ENCODE results near the gene RASA3. TPM values are rescaled to one million over a fixed set of nuclear protein-coding genes. Genes with fewer than 3 reads are reported as not detected.

The RASA3 gene
- total RNA-seq, 1 donor from 2014 or later: 84.2 TPM

GRCh38 chr13:114155926-114156883 is 23.8 kb upstream of the RASA3 start:
- intact Hi-C loops (cut with micrococcal nuclease): no loop called here

DNA sequence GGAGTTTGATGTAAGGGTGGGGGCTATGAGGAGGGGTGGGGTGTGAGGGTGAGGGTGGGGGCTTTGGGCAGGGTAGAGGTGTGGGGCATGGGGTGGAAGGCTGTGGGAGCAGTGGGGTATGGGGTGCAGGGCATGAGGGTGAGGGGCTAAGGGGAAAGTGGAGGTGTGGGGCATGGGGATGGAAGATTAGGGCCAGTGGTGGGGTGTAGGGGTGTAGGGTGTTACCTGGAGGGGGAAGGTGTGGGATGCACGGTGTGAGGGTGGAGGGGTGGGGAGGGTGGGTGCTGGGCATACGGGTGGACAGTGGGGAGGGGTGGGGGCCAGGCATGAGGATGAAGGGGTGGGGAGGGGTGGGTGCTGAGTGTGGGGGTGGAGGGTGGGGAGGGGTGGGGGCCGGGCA is 22.9 kb upstream of the RASA3 start:
- intact Hi-C loops (cut with micrococcal nuclease): no loop called here

DNA sequence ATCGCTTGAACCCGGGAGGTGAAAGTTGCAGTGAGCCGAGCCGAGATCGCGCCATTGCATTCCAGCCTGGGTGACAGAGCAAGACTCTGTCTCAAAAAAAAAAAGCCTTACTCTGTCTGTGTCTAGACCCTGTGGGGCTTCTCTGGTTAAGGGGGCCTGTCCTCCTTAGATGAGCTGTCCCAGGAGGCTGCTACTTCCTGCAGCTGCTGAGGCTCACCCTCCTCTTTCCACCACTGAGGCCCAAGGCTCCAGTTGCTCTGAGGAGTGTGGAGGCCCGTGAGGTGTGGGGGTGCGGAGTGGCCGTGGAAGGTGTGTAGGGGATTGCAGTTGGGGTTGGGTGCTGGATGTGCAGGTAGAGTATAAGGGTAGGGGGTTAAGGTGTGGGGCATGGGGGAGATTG is 22.1 kb upstream of the RASA3 start:
- intact Hi-C loops (cut with micrococcal nuclease): no loop called here

- intact Hi-C loops (cut with micrococcal nuclease): no loop called here
These were observed 21.2 kb upstream of the RASA3 start for GRCh38 chr13:114153485-114154080.

DNA sequence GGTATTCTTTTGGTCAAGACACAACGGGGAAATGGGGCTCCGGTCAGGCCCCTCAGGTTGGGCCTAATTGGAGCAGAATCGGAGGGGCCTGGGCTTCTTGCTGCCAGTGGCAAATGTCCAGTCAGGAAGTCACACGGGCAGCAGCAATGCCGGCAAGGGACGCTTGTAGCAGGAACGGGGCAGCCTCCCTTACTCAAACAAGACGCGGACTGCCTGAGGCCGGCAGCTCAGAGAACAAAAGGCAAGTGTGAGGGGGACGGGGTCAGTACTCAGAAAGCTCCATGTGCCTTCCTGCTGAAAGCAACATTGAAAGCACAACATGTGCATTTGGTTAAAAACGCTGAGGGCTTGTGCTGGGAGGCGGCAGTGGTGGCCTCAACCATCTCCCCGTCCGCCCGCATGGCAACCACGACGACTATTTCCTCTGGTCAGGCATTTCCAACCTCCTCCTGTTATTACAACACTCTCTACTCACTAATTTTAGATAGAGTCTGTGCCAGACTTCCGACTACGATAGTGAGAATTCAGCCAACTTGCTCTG is 20.5 kb upstream of the RASA3 start:
- intact Hi-C loops (cut with micrococcal nuclease): no loop called here

DNA sequence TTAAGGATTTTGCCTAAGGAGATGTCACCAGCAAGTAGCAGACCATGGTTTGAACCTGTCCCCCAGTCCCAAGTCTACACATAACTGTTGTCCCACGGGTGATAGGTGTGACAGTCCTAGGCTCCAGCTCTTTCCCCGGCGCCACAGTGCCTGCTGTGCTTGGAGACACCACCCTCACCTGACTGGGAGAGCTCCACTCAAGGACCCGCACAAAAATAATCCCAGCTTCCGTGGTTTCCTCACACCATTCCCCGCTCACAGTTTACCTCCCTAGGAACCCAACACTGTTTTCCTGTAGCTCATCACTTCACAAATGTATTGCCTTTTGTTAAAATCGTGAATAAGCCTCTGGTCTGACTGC is 19.8 kb upstream of the RASA3 start:
- intact Hi-C loops (cut with micrococcal nuclease): no loop called here

- intact Hi-C loops (cut with micrococcal nuclease): no loop called here
These were observed 19.3 kb upstream of the RASA3 start for GRCh38 chr13:114151565-114152284.

- intact Hi-C loops (cut with micrococcal nuclease): no loop called here
These were observed 18.6 kb upstream of the RASA3 start for GRCh38 chr13:114151031-114151430.

DNA sequence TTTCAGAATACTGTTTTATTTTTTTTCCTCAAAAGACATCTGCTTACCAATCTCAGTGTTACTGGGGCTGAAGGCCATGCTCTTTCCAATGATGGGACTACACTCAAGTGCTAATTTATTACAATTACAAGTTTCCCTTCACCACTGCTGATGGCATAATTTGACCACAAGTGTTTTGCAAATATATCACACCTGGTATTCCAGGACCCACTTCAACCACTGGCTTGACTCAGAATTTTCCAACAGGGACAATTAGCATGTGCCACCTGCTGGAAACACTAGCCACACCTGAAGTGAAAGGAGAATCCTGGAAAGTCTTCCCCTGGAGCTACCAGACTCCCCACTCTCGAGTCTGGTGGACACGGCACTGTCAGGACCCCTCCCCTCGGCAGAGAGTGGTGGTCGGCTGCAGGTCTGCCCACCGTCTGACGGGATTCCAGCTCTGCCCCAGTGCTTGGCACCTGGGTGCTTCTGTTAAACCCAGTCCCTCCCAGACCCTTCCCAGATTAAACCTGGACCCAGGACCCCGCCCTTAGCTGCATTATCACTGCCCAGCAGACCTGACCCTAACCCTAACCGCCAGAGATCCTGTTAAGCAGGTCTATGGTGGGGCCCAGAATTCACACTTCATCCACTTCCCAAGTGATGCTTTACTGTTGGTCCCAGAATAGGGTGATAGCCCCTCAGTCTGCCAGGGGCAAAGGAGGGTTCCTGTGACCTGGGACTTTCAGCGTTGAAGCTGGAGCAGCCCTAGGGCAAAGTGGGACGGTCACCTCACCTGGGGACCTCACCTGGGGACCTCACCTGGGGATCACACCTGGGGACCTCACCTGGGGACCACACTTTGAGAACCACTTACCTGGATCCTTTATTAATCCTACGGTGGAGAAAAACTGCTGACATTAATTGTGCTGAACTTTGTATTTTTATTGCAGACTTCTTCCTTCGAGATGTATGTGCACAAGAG is 17.6 kb upstream of the RASA3 start:
- intact Hi-C loops (cut with micrococcal nuclease): loop anchor here (5.0 kb wide), 1 partner anchor 333 kb away; no protein-coding TSS in a partner anchor

GRCh38 chr13:114148886-114149285 is 16.5 kb upstream of the RASA3 start:
- intact Hi-C loops (cut with micrococcal nuclease): loop anchor here (1.0 to 5.0 kb wide), 2 partner anchors 18 to 332 kb away; no protein-coding TSS in a partner anchor

- intact Hi-C loops (cut with micrococcal nuclease): loop anchor here (1.0 to 5.0 kb wide), 2 partner anchors 17 to 331 kb away; no protein-coding TSS in a partner anchor
These were observed 16.1 kb upstream of the RASA3 start for GRCh38 chr13:114148521-114148855.

GRCh38 chr13:114147803-114148520 is 15.5 kb upstream of the RASA3 start:
- intact Hi-C loops (cut with micrococcal nuclease): loop anchor here (1.0 to 5.0 kb wide), 2 partner anchors 17 to 331 kb away; no protein-coding TSS in a partner anchor

DNA sequence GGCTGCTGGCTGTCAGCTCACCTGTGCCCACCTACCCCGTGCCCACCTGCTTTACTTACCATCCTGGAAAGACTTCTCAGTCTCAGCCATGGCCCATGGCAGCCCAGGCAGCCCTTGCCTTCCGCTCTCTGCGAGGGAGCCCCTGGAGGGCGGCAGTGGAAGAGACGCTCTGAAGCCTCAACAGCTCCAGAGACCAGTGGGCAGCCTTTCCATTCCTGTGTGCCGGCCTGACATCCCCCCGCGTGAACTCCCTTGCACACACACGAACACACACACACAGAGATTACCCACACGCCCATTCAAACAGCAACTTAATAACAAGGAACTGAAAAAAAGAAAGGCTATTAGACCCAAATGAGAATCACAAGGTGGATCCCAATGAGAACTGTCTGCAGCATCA is 14.2 kb upstream of the RASA3 start:
- intact Hi-C loops (cut with micrococcal nuclease): loop anchor here (5.0 kb wide), 1 partner anchor 329 kb away; no protein-coding TSS in a partner anchor

GRCh38 chr13:114146173-114146572 is 13.8 kb upstream of the RASA3 start:
- intact Hi-C loops (cut with micrococcal nuclease): loop anchor here (5.0 kb wide), 1 partner anchor 329 kb away; no protein-coding TSS in a partner anchor

GRCh38 chr13:114145722-114146121 is 13.3 kb upstream of the RASA3 start:
- intact Hi-C loops (cut with micrococcal nuclease): loop anchor here (5.0 kb wide), 1 partner anchor 328 kb away; no protein-coding TSS in a partner anchor

GRCh38 chr13:114145256-114145655 is 12.8 kb upstream of the RASA3 start:
- intact Hi-C loops (cut with micrococcal nuclease): loop anchor here (5.0 kb wide), 1 partner anchor 328 kb away; no protein-coding TSS in a partner anchor

DNA sequence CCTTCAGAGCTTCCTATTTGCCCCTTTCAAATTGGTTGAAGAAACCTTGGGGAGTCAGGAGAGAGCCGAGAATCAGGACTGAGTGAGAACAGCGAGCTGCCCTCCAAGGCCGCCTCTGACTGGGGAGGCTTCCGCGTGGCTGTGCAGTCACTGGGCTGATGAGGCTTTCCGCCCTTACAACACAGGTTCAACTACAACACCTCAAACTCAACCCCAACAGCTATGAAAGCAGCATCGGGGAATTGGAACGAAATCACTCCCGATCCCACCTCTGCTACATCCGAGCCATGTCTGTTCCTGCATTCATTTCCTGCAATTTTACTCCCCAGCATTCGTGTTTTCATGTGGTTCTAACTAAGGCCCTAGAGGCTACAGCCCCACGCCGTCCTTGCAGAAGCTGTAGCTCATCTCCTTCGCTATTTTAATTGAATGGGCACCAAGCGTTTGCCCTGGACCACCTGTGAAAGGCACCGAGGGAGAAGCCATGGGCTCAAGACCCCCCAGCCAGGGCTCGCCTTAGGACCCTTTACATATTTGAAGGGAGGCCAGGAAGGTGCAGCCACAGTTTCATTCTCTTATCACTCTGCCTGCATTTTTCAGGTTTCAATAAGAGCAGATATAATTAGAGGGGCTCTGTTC is 12.3 kb upstream of the RASA3 start:
- intact Hi-C loops (cut with micrococcal nuclease): loop anchor here (5.0 kb wide), 1 partner anchor 327 kb away; no protein-coding TSS in a partner anchor

DNA sequence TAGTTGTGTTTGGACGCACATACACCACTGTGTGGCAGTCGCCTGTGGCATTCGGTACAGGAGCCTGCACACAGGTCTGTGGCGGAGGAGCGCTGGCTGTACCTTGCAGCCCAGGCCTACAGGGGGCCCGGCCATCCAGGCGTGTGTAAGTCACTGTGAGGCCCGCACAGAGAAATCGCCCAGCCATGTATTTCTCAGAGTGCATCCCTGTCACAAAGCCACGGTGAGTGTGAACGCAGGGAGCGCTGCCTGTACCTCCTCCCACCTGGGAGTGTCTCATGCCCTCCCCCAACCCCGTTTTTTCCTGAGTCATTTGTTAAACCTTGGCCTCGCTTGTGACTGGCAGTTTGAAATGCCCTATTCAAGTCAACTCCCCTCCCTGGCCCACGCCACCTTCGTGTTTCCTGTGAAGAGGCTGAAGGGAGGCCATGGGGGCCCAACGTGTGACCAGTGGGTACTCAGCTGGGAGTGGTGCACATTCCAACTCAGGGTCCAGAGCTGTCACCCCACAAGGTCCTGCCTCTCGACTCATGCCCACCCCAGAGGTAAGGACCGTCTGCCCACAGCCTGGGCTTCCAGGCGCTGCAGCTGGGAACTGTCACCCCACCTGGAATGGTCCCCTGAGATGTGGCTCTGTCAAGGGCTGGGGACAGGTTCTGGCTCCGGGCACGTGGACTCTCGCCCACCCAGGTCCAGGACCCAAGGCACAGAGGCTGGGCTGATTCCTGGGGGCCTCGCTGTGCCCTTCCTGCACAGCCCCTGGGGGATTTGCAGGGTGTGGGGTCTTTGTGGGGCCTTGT is 11.6 kb upstream of the RASA3 start:
- intact Hi-C loops (cut with micrococcal nuclease): loop anchor here (2.0 kb wide), 1 partner anchor 83 kb away; no protein-coding TSS in a partner anchor

Data from T-helper 2 cell treated with Interferon-gamma antibody and Interleukin-4, amounts not matched to agents 100 ng/mL and 5 ng/mL, for 36 hours (primary cell).